Peyer's patch (tissue), 4 donors: Measurements from ENCODE around the gene PDE4B.

Experiments
- CTCF ChIP-seq, 6 experiments: fragments of 450-650 bp in 4 of 6; fragments of 200-600 bp in 2 of 6; sonication (generic) in 1 of 6; IDR thresholded peaks; one replicate each; pipeline ENCODE4 v1.5.1; 2017 to 2019; ENCODE audit warnings: antibody characterized with exemption in 6 of 6, mild to moderate bottlenecking in 3 of 6, moderate library complexity in 1 of 6
- POLR2A ChIP-seq, 2 donors: fragments of 450-650 bp; IDR thresholded peaks; one replicate each; pipeline ENCODE4 v1.5.1; 2017; ENCODE audit warnings: antibody characterized with exemption in 2 of 2, mild to moderate bottlenecking in 2 of 2, moderate library complexity in 2 of 2

DNA sequence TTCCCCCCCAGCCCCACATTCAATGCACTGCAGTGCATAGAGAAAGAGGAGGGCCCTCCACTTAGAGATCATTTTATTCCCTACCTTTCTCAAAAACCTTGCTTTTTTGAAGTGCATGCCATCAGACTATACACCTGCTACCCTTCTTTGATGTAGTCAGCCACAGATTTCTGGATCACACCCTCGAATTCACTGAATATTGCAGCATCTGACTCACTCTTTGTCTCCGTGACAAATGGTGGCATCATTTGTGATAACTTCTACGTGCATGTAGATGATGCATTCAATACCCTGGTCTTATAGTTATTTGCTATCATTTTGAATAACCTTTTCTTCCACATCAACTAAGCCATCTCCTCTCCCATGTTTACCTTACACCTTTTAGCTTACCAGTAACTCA, 431.0 kb downstream of the PDE4B start:
- TF ChIP-seq CTCF (IDR thresholded peaks at IDR 0.05) (no peak), POLR2A (IDR thresholded peaks at IDR 0.05) (no peak)
